ENCODE data around the gene NAP1L5. TPM values are rescaled to one million over a fixed set of nuclear protein-coding genes. Genes with fewer than 3 reads are reported as not detected.

NAP1L5 gene
- total RNA-seq, 1 donor from 2014 or later, result 36.2 TPM

DNA sequence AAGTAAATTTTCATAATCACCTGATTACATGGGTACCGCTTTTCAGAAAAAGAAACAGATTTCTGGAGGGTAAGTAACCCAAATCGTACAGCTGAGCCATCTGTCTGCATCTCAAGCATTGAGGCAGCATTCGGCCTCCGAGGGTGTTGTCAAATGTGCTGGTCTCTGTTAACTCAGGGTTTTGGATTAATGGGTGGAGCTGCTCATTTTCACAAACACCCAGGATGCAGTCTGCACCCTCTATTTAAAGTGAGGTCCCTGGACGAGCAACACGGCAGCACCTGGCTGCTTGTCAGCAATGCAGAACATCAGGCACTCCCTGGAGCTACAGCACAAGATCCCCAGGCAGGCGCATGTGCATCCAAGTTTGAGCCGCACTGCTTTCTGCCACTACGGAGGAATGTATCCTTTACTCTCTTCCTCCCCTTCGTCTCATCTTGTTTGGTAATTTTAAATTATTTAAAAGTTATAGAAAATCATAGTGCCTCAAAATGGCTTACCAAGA, 24.7 kb upstream of the NAP1L5 start:
- DNase-seq, result no peak

DNA sequence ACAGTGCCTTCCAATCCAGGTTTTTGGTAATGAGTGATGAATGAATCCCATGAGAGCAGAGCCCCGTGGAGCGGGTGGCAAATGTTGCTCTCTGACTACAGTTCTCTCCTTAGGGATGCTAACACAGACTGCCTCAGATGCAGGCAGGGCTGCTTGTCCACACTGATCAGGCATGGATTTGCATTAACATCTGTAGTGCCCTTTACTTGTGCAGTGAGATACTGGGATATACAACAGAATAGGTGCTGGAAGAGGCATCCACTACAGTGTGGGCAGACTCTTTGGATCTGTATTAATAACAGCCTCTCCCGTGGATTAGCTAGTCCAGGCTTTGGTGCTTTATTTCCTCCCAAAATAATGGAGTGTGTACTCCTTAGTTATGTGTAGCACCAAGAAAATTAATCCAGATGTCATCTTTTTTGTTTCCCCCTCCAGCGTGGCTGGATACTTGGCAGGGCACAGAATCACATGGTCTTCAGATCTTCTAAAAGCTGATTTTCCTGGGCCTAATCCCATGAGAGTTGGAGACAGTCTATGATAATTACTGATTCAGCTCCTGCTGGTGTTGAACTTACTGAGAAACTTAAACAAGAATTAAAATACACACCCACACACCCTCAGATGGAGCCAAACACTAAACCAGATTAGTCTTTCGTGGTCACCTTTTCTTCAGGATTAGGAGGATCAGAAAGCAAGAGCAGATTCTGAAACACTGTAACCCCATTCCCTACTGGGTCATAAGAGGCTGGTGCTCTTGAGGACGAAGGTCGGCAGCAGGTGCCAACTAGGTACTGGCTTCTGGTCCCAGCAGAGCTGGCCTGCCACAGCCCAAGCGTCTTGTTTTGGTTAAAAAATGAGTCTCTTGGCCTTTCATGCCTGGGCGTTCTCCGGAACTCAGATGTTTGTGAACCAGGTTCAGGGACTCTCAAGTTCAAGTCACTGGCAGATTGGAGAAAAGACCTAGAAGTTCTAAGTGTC, 23.1 kb upstream of the NAP1L5 start:
- DNase-seq, result no peak

DNA sequence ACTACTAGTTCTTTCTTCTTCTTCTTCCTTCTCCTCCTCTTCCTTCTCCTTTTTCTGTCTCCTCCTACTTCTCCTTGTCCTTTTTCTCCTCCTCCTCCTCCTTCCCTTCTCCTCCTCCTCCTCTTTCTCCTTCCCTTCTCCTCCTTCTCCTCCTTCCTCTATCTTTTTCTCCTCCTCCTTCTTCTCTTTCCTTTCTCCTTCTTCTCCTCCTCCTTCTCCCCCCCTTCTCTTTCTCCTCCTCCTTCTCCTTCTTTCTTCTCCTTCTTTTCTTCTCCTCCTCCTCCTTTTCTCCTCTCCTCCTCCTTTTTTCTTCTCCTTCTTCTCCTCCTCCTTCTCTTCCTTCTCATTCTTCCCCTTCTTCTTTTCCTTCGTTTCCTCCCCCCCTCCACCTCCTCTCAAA, 21.8 kb upstream of the NAP1L5 start:
- no peak for DNase-seq

DNA sequence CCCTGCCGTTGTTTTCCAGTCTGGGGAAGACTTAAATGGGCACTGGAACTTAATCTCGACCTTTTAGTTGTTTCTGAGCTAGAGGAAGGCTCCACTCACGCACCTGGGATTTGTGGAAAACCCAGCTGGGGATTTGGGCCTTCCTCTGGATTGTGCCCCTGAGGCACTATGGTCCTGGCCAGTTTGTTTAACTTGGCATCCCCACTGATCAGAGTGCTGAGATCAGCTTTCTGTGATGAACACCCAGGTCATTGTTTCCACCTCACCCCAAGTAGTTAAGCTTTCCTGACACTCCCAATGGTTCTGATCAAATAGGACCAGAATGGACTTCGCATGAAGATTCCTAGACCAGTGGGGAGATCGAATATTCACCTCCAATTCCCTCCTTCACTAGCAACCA, 20.5 kb upstream of the NAP1L5 start:
- no peak for DNase-seq

DNA sequence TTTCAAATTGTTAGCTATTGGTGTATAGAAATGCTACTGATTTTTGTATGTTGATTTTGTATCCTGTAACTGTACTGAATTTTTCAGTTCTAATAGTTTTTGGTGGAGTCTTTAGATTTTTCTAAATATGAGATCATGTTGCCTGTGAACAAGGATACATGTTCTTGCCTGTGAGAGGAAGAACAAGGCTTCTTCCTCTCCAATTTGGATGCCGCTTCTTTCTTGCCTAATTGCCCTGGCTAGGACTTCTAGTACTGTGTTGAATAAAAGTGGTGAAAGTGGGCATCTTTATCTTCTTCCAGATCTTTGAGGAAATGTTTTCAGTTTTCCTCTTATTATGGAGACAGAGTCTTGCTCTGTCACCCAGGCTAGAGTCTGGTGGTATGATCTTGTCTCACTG, 16.2 kb upstream of the NAP1L5 start:
- no peak for DNase-seq

DNA sequence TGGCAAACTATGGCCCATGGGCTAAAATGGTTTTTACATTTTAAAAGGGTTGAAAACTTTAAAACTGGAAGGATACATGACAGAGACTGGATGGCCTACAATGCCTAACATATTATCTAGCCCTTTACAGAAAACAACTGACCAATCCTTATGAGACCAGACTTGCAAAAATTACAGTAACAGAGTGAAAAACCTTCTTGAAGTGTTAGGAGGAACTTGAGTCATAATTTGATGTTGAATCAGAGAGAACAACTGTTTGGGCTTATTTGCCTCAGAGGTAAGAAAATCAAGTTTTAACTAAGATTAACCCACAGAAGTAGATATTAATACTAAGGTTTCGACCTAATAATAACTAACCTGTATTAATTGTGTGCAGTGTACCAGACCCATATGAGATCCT, 12.4 kb upstream of the NAP1L5 start:
- no peak for DNase-seq

DNA sequence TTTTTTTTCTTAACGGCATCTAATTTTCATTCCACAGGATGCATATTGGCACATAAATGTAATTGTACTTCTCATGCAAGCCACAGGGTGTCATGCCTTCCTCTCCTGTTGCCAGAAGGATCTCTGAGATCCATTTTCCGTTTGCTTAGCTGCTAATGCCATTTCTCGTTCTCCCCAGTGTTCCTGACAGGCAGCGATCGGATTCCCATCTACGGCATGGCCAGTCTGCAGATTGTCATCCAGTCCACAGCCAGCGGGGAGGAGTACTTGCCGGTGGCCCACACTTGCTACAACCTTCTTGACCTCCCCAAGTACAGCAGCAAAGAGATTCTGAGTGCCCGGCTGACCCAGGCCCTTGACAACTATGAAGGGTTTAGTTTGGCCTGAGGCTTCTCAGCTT, 8.9 kb upstream of the NAP1L5 start:
- no peak for DNase-seq

DNA sequence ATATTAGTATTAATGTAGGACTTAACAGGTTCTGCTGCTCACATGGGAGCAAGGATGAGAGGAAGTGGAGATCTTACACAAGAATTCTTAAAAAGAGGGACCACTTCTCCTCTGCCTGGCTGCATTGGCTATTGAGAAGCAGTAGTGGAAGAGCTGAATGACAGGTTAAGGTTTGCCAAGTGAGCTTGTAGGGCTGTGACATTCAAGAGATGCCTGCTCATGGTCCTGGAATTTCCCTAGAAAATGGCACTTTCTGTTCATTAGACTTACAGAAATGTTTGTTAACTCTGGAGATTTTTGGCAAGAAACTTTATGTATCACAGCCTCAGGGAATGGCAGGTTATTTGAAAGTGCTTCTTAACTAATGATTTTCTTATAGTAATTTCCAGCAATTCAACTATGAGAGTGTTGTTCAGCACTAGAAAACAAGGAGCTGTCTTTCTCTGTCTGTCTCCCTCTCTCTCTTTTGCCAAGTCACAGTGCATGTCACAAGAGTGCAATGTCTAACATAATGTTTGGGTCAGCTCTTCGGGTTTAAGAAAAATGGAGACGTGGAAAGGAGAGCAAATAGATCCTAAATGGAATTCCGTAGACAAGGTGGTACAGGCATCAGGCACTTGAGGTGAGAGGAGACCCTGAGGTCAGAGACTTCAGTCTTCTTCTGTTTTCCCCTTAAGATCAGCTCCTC, 8.3 kb upstream of the NAP1L5 start:
- no peak for DNase-seq

DNA sequence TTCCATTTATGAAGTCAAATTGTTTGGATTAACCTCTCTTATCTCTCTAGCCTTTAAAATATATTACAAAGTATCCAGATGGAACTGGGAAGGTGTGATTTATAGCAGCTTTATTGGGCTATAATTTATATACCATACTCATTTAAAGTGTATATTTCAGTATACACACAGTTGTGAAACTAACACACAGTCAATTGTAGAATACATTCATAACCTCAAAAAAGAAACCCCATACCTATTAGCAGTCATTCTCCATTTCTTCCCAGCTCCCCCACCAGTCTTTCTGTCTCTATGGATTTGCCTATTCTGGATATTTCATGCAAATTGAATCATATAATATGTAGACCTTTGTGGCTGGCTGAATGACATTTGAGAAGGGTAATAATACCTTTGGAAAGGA, 7.6 kb upstream of the NAP1L5 start:
- DNase-seq, result no peak

DNA sequence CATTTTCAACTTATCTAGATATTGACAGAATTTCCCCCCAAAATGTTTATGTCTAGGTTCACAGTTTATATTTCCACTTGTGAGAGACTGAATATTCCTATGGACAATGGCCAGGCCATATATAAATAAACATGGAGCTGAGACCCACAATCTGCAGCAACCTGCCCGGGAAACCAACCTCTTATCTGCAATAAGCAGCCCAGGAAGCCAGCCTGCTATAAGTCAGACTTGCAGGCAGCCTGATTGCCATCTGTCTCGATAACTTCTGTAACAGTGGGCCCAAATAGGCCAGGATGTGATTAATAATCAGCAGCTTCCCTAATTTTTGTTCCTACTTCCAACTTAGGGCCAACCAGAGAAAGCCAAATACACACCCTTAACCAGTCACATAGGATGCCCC, 5.2 kb upstream of the NAP1L5 start:
- no peak for DNase-seq

DNA sequence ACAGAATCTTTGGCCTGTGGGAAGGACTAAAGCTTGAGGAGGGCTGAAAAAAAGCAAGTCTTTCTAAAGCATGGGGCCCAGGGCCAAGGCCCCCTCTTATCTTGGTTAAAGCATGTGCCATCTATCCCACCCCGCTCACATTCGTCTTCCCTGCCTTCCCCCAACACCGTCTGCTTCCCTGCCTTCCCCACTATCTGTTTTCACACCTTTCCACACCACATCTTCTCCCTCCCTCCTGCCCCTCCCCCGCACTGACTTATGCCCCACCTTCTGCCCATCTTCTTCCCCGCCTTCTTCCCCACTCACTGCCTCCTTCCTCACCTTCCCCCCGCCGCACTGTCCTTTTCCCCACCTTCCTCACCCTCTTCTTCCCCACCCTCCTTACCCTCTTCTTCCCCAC, 890 bp upstream of the NAP1L5 start:
- DNase-seq, result no peak

DNA sequence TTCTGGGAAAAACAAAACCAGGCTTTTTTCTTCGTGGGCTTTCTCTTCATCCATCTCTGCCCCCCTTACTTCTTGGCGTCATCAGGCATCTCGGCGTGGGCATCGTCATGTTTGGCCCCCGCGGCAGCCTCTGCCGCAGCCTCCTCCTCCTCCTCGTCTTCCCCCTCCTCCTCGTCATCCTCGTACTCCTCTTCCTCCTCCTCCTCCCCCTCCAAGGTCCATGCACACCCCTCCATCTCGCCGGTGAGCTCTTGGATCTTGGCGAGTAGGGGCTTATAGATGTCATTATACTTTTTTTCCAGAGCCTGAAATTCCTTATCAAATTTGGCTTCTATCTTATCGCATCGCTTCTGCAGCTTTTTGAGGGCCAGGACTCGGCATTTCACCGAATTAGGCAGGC, 488 bp downstream of the NAP1L5 start:
- DNase-seq, result no peak

DNA sequence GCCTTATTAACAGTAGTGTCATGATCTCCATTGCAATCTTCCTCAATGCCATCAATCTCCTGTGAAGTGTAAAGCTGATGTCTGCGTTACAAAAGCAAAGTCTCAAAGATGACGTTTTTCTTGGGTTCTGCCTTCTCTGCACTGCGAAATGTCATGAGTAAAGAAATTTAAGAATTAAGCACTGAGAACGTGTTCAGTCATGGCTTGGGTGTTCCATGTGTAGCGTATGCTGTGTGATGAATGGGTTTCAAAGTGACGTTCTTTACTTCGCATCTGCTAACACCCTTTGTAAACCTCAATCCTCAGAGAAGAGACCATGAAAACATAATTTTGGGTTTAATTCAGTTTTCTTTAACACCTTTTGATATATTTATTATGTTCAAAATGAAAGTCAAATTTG, 999 bp downstream of the NAP1L5 start:
- no peak for DNase-seq

DNA sequence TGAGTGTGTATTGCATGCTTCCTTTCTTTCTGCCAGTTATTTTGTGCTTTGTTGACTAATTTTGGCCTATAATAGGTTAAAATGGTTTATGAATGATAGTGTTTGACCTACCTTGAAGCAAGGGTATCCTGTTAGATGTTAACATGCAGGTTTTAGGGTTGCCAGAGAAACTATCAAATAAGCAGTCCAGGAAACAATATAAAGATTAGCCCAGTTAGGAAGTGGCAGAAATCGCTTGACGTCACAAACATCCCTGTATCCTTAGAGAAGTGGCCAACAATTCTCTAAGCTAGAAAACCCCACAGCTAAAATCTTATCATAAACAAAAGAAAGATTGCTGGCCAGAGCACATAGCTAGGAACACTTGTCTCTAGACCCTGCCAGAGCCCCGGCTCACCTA, 3.8 kb downstream of the NAP1L5 start:
- no peak for DNase-seq

DNA sequence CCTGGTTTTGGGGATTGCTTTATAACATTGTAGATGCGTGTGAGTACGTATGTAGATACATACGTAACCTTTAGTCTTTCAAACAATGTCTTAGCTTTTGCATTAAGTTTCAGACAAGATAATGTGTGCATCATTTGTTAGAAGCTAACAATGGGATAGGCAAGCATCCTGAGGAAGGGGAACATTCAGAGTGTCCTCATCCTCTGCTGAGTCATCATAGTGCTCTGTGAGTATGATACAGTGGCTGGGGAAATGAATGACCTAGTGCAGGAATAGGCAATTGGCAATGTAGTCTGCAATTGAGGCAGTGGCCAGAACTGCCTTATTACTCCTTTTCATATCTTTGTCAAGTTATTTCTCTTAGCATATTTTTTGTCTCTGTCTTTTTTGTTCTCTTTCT, 7.3 kb downstream of the NAP1L5 start:
- DNase-seq, result no peak

DNA sequence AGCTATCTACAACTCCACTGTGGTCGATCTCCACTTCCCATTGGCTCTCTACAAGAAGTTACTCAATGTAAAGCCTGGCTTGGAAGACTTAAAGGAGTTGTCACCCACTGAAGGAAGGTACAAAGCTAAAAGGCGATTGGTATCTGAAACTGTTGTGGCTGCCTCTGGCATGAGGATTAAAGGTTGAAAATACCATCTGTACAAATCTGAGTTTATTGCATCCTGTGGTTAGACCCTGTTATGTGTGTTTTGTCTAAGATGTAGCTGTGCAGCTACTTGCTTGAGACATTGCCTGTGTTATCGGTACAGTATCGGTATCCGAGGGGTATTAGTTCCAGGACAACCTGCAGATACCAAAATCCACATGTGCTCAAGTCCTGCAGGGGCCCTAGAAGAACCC, 16.4 kb downstream of the NAP1L5 start:
- DNase-seq, result no peak

DNA sequence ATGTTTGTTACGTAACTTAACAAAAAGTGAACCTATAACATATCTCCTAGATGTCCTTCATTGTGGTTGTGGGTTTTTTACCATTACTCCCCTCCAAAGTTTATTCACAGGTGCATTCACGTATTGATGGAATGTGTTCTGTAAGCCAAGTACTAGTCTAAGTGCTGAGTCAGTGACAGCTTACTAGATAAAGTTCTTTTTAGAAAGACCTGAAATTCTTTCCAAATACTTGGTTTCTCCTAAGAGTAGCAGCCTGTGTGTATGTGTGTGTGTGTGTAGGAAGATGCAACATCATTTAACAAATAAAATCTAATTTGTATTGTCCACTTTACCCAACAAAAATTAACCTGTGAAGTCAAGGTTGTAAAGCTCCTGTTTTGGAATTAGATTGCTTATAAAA, 22.1 kb downstream of the NAP1L5 start:
- no peak for DNase-seq

DNA sequence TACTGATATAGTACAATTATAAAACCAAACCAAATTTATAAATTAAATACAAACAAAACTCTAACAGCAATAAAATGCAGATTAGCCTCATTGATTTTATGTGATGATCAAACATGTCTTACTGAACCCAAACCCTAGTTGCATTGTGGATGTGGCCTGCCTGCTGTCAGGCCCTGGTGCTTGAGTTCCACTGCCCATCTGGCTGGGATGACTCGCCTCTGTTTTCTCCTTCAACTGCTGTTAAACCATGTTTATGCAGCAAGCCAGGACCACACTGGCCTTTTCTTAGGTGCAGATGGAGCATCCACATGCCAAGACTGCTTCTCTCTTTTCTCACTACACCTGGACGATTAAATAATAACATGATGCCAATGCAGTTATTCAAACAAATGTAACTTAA, 22.6 kb downstream of the NAP1L5 start:
- no peak for DNase-seq

DNA sequence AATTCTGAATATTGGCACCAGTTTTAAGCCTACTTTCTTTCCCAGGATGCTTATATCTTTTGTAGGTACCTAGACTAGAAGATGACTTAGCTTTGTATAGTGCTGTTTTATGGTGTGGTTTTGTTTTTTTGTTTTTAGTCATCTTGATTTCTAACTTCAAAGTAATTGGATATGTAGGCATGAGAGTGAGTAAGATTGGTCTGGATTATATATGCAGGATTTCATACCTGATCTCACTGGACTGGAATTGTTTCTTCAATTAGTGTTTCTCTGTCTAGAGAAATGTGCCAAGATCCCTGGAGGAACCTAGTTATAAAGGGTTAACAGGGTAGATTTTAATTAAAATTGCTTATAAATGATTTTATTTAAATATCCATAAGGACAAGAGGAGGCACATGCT, 23.1 kb downstream of the NAP1L5 start:
- DNase-seq, result no peak

DNA sequence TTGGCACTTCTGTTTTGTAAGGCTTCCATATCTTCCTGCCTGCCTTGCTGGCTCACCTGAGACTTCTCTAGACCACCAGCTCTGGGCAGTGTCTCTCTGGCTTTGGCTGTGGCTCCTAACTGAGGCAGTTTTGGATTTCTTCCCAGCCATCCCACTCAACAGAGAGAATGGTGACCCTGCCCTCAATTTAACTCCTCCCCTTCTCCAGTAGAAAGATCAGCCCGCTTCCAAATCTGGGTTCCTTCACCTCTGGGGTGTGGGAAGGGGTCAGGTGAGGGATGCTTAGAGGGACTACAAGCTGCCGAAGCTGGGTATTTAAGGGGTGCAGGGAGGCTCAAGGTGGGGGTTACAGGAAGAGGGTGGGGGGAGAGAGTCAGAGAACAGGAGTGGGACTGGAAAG, 23.7 kb downstream of the NAP1L5 start:
- DNase-seq, result no peak

DNA sequence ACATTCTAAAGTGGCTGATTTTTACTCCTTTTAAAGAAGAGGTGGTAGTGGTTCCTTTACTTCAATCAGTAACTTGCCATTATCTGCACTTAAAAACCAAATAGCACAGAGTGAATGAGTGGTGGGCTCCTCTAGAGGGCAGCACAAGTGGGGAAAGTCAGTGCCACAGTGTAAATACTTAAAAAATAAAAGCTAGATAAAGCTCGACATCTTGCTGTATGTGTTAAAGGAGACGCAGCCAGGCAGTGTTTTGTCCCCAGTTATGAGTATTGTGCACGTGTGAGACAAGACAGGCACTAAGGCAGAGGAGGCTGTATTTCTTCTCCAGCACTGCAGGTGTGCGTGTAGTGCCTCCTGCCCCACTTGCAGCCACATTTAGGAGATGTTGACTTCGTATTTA, 24.6 kb downstream of the NAP1L5 start:
- no peak for DNase-seq

DNA sequence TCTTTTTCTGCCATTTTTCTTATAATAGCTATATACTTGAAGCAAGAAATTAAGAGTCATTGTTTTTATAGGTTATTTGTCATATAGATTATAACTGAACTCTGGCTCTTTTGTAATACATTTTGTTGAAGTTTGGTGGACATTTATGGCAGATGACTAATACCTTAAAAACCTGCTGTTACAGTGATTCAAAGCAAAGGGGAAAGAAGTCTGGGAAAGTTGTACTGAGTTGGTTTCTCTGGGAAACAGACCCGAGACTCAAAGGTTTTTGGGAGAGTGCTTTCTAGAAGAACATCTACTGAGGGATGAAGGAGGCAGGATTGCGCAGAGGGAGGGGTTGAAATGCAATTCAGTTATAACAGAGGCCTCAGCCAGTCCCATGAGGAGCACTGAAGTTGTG, 35.9 kb downstream of the NAP1L5 start:
- no peak for DNase-seq

DNA sequence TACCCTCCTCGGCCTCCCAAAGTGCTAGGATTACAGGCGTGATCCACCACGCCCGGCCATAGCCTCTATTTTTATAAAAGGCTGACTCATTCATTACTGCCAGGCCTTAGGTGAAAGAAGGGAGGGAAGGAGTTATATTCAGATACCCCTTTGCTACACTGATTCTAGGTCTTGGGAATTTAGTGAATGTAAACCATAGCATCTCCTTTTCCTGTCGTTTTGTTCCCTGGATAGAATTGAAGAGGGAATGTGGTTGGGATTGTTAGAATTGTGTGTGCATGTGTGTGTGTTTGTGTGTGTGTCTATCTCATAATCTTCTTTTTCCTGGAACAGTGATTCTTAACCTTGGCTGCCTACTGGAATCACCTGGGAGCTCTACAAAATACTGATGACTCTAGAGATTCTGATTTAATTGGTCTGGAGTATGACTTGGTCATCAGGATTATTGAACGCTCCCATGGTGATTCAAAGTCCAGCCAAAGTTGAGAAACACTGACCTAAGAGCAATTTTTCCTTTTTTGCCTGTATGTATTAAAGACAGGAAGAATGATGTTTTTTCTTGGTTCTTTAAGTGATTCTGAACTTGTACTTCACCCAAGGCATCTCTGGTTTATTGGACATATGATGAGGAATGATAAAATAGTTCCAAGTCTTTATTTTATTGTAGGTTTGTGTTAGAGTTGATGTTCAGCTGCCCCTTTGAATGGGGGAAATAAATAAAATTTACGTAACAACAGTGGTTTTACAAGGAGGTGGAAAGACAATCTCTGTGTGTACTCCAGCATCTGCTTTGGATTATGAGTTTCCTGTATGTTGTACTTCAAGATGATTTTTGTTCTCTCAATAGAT, 37.0 kb downstream of the NAP1L5 start:
- no peak for DNase-seq
